ENCODE results near the gene SLC38A11.
"Not testable (repeated sequence)": the region's sequence is repeated elsewhere in the genome, so short reads cannot be mapped to it uniquely, and the experiment has no call there.

Gene SLC38A11, protein sequence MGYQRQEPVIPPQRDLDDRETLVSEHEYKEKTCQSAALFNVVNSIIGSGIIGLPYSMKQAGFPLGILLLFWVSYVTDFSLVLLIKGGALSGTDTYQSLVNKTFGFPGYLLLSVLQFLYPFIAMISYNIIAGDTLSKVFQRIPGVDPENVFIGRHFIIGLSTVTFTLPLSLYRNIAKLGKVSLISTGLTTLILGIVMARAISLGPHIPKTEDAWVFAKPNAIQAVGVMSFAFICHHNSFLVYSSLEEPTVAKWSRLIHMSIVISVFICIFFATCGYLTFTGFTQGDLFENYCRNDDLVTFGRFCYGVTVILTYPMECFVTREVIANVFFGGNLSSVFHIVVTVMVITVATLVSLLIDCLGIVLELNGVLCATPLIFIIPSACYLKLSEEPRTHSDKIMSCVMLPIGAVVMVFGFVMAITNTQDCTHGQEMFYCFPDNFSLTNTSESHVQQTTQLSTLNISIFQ

DNA sequence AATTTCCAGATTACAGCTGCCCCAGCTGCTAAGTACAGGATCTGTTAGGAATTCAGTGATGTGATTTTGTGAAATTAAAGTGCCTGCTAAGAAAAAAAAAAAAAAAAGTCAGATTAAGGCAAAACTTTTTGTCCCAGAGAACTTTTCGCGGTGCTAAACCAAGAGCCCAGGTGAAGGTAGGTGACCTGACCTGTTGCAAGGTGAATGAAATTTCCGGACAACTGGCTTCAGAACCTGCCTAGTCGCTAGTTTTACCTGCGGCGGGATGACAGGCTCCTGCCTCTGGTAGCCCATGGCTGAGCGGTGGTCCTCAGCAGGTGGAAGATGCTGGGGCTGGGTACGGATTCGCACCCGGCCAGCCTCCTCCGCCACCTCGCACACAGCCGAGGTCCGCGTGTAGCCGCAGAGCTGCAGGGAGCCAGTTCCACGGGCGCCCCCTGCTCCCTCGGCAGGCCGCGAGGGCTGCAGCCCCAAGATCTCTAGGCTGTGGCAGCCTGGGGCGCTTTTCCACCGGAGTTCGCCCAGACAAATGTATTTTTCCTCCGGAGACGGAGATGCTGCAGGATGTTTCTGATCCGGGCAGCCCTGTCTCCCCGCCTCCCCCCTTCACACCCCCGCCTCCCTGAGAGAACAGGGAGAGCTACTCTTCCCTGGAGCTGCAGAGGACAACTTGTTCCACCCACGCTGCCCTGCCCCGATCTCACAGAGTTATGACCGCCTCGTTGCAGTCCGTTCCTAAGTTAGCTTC, at the start of gene SLC38A11:
Gene SLC38A11, minus strand, starts transcription at position 572 of the 748 bp plus-strand sequence. Its CDS starts 278 bp downstream, at position 294.
- DNase-seq, result no peak

DNA sequence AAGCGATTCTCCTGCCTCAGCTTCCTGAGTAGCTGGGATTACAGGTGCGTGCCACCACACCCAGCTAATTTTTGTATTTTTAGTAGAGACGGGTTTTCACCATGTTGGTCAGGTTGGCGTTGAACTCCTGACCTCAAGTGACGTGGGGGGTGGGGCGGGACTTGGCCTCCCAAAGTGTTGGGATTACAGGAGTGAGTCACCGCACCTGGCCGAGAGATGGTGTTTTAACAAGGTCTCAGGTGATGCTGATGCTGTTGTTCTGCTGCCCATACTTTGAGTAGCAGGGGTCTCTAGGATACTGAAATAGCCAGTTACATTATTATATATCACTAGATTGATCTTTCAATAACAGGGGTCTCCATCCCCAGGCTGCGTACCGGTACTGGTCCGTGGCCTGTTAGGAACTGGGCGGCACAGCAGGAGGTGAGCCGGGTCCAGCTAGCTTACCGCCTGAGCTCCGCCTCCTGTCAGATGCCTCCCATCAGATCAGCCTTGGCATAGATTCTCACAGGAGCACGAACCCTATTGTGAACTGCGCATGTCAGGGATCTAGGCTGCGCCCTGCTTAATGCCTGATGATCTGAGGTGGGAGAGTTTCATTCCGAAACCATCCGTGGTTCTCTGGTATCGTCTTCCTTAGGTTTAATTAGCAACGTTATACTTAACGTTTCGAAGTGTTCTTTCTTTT, 48.3 kb upstream of the SLC38A11 start:
- no peak for DNase-seq

- DNase-seq, result no peak
Measured at GRCh38 chr2:165002638-165003037, 47.3 kb upstream of the SLC38A11 start.

GRCh38 chr2:164994664-164995299, 39.5 kb upstream of the SLC38A11 start:
- DNase-seq, result not testable (repeated sequence)

DNA sequence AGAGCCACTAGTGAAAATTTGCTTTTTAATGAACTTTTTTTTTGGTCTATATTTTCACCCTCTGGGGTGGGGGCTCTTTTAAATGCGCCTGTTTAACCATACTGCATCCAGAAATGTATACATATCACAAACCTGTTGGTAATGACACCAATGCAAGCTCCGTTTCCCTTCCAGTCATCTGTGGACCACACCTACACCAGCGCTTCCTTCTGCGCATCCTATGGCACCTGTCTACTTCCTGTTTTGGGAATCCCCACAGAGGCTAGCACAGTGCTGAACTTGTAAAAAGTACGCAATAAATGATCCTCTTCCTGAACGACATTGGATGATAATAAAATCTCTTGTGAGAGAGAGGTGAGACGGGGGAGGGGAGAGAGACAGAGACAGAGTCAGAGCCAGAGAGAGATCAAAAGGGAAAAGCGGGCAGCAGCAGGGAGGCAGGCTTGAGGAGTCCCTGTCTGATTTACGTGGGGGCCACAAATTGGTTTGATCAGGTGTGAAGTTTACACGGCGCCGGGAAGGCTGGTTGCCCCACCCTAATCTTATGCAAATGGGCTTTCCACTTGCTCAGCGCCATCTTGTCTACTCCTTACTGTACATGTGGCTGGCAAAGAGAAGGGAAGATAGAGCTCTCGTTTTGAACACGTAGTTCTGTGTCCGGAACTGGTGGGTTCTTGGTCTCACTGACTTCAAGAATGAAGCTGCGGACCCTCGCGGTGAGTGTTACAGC, 38.1 kb upstream of the SLC38A11 start:
- DNase-seq, result no peak

DNA sequence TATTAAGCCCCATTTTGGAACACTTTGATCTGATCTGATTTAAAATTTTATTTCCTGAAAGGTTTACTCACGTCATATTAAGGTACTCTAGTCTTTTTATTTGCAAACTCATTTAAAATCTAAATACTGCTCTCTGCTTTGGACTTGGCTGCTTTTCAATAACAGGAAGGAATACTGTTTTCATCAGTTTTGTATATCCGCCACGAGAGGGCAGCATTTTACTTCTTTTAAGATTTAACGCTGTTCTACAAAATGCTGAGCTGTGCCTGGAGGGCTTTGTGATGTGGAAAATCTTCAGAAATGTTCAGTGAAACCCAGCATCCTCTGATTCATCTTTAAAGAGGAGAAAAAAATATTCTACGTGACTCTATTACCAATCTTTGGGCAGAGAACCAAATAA, 37.5 kb upstream of the SLC38A11 start:
- peak; percentile 84 for DNase-seq

DNA sequence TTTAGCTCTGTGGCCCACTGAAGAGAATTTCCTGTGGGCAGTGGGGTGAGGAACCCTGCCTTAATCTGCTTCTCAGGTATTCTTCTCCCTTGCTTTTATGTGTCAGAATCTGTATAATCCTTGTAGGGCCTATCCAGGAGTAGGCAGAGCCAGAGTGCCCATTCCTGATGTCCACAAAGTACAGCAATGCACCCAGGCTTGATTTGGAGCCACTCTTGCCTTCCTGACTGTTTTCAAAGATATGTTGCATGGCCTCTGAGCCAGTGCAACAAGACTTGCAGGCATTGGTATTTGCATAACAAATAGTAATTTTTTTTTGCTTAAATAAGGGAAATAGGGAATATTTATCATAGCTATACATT, 36.7 kb upstream of the SLC38A11 start:
- not testable (repeated sequence) for DNase-seq

GRCh38 chr2:164991361-164992092, 36.2 kb upstream of the SLC38A11 start:
- peak; percentile 38 to 52 for DNase-seq

GRCh38 chr2:164990953-164991352, 35.6 kb upstream of the SLC38A11 start:
- peak in 1 of 2 experiments; percentile 49 for DNase-seq

DNA sequence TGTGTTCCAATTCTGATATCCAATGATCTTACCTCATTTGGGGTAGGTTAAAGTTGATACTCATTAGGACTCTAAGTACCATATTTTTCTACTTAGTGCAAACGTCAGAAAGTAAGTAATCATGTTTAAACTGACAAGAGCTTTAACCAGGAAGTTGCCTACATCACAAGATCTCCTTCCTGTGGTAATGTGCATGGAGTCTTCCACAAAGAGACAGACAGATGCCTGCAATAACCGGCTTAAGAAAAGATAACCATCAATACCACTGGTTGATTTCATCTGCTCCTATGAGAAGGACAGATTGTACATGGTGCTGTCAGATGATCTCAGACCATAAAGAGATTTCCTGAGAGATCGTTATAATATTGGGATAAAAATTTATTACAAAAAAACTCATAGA, 33.5 kb upstream of the SLC38A11 start:
- DNase-seq, result not testable (repeated sequence)

DNA sequence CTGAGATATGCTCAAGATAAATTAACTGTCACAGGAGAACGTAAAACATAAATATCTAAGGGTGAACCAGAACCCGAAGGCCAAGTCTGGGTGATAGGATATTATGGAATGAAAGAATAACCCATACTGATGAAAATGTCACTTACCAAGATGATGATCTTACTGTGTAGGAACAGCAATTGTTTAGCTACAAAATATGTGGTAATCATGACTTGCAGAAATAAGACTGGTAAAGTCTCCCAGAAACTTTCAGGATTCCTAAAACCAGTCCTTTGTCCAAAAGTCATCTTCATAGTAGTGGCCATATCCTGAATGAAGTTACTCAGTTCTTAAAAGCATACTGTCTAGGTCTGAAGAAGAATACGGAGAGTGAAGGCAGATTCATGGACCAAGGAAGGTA, 30.7 kb upstream of the SLC38A11 start:
- not testable (repeated sequence) for DNase-seq

GRCh38 chr2:164984428-164984827, 29.1 kb upstream of the SLC38A11 start:
- no peak for DNase-seq

DNA sequence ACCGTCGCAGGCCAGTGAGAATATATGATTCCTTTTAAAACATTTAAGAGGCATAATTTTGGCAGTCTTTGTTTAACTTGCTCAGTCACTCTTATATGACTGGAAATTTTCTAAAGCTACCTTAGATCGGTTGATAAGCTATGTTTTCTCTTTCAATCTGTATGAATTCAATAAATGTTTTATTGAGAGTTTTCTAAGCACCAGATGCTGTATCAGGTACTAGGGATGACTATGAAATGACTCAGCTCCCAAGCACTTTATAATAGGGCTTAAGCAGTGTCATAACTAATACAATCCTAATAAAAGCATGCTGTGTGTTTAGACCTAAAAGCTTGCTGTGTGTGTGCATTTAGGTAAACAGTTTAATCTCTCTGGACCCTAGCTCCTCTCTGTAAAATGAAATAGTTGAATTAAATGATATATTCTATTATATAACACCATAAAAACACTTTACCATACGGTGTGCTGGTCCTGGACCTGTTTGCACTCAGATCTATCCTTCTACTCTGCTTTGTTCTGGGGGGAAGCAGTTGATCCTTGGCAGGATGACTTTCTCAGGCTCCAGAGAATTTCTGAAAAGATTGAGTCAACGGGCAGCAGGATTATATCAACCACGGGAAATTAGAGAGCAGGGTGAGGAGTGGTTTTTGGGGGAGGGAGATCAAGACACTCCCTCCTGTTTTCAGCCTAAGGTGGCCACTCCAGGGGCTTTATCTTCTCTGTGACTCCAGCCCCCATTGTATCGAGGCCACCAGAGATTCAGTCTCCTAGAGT, 26.1 kb upstream of the SLC38A11 start:
- peak in 1 of 2 experiments; percentile 11 for DNase-seq

DNA sequence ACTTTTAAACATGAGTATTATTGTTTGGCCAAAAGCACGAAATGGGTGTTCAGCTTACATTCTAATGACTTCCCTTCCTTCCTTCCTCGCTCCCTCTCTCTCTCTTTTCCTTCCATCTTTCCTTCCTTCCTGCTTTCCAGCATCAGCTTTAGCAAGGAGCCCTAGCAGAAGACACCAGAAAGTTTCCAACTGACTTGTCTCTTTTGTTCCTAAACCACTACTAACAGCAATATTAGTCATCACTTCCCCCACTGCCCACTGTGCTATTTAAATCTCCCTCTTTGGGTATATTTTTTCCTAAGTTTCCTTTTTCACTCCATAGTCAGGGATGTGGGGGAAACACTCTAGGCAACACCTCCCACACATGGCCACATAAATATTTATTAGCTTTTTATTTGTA, 25.4 kb upstream of the SLC38A11 start:
- not testable (repeated sequence) for DNase-seq

GRCh38 chr2:164979113-164979512, 23.8 kb upstream of the SLC38A11 start:
- no peak for DNase-seq

GRCh38 chr2:164976875-164977470, 21.6 kb upstream of the SLC38A11 start:
- not testable (repeated sequence) for DNase-seq

DNA sequence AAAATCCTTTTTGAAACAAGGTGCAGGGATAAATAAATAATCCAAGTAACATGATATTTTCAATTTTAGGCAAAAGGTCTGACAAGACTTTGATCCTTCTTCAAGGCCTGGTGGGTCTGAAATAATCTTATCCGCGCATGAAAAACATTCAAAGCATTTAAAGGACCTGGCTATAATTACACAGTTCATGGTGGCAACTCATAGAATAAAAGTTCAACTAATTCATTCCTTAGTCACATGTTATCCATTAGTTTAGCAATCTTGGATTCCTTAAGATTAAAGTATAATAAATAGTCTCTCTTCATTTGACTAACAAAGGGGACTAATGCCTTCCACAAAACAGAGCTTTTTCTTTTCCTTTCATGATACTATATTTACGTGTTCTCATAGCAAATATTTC, 21.0 kb upstream of the SLC38A11 start:
- DNase-seq, result no peak

DNA sequence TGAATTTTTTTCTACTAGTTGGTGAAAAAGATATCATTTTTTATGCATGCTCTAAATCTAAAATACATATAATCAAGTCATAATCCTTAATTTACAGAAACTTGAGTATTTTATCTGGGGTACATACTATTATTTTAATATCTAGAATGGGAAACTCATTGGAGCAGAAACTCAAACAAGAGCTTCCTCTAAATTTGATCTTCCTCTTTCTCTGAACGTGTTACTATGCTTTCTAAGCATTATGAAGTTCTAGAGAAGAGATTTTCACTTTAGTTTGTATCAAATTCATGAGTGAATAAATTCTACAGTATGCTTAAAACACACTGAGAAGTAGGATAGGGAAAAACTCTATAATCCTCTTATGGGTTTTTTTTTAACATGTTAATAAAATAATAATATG, 20.6 kb upstream of the SLC38A11 start:
- DNase-seq, result no peak

DNA sequence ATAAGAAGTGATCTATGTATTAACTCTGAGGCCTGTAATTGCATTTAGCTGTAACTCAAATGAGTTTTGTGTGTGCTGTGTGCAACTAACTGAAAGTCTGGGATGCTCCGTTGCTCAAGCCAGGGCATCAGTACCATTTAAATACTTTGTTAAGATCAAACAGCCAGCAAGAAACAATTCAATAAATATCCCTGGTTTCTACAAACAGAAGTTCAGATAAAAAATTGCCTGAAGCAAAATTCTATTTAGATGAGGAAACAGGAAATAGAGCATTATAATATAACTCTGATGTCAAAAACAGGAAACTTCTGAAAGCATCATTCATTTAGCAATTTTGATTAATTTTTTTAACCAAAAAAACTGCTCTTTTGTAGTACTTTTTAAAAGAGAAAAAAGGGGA, 18.9 kb upstream of the SLC38A11 start:
- no peak for DNase-seq

DNA sequence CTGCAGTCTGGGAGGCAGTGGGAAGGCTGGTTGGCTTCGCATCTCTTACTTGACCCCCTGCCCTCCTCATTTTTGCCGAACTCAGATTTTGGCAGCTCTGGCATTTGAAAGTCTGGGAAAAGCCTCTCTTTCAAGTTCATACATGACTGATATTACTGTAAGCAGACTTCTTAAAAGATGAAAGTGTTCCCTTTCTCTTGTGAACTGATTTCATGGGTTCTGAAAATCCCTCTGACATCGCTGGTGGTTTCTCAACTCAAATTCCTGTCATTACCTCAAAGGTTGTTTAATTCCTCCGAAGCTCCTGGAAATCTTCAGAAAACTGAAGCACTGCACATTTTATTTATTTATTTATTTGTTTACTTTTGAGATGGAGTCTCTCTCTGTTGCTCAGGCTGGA, 16.9 kb upstream of the SLC38A11 start:
- no peak for DNase-seq
